ENCODE data around the gene ICA1.
A peak's percentile ranks its signal among the peaks of the same experiment; 100 is the strongest.

The ICA1 gene

GRCh38 chr7:8157296-8157695 lies 104.7 kb downstream of the ICA1 start:
- DNase-seq, result no peak

DNA sequence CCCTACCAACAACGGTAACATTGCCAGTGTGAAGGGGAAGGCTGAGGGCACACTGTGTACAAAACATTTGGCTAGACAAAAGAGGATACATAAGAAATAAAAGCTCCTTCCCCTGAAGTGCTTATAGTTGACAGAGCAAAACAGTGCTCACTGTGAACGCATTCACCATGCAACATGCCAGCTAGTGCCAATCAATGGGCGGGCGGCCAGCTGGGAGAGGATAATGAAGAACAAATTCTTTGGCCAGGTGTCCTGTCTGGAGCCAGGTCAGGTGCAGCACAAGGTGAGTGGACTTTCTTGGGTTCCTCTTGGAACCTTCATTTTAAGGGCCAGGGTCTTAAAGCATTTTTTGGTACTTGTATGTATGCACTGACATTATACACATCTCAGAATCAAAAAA lies 106.1 kb downstream of the ICA1 start:
- no peak for DNase-seq

DNA sequence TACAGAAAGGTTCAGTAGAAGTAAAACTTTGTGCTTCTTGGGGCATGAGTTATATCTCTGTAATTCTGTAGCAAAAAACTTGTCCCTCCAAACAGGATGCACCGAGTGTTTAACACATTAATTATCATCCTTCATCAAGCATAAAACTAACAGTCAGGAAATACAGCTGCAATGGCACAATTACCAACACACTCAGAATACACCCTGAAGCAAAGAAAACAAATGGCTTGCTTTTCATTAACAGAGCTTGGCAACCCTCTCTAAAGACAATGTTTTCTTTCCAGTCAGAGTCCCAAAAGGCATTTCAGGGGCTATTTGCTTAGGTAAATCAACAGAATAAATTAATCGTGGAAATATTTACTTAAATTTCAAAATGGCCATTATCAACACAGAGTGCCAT lies 107.7 kb downstream of the ICA1 start:
- no peak for DNase-seq

DNA sequence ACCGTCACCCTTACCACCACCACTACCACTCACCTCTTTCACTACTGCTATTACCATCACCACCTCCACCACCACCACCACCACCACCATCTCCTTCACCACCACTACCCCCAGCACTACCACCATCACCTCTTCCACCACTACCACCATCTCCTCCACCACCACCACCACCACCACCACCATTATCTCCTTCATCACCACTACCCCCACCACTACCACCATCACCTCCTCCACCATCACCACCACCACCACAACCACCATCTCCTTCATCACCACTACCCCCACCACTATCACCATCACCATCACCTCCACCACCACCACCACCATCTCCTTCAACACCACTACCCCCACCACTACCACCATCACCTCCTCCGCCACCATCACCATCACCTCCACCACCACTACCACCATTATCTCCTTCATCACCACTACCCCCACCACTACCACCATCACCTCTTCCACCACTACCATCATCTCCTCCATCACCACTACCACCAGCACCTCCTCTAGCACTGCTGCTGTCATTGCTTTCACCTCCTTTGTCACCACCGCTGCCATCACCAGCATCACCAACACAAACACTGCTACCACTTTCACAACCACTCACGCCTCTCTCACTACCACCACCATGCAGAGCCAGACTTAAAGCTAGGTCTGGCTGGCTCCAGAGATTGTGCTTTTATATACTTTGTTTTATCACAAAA lies 109.3 kb downstream of the ICA1 start:
- no peak for DNase-seq

DNA sequence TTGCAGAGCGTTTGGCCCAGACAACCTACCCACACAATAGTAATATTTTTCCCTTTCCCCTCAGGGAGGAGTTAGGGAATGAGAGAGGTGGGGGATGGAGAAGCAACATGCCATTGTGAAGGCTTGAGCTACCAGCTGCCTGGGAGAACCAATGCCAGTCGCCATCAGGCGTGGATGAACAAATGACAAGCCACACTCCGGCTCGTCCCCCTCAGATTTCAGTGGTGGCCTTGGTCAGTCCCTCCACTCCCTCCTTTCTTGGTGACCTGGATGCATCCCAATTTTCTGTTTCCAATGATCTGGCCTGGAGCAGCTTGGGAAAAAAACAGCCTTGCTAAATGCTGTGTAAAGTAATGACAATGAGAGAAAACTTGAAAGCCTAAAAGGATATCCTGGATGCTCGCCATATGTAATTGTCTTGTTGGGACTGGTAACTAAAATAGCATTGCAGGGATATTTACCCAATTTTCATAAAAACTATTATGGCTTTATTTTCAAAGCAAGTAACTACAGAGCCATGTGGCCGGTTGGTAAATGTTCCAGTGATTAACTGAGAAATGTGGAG lies 110.7 kb downstream of the ICA1 start:
- DNase-seq, result no peak

- DNase-seq, result no peak
Measured at GRCh38 chr7:8149222-8149621, 112.7 kb downstream of the ICA1 start.

DNA sequence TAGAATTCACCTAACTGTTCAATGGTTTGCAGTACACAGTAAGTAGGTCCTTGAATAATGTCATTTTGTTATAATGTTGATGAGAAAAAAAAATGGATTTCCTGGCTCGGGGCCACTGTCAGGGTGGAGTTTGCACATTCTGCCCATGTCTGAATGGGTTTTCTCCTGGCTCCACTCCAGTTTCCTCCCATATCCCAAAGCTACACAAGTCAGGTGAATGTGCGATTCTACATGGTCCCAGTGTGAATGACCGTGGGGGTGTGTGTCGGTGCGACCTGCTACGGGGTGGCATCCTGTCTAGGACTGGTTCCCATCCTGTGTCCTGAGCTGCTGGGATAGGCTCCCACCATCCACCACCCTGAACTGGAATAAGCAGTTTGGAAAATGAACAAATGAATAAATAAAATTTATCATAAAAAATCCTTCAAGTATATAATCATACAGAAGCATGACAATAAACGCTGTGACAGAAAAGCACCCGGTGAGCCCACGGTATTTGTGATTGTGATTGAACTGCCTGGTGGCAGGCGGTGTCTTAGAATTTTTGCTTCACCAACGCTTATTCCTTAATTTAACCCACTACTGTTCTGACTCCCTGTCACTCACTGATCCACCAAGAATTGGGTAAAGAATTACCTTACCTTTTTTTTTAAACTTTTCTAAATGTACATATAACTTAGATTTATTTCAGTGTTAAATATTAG lies 114.1 kb downstream of the ICA1 start:
- no peak for DNase-seq

GRCh38 chr7:8146788-8147413 lies 115.1 kb downstream of the ICA1 start:
- DNase-seq, result no peak

DNA sequence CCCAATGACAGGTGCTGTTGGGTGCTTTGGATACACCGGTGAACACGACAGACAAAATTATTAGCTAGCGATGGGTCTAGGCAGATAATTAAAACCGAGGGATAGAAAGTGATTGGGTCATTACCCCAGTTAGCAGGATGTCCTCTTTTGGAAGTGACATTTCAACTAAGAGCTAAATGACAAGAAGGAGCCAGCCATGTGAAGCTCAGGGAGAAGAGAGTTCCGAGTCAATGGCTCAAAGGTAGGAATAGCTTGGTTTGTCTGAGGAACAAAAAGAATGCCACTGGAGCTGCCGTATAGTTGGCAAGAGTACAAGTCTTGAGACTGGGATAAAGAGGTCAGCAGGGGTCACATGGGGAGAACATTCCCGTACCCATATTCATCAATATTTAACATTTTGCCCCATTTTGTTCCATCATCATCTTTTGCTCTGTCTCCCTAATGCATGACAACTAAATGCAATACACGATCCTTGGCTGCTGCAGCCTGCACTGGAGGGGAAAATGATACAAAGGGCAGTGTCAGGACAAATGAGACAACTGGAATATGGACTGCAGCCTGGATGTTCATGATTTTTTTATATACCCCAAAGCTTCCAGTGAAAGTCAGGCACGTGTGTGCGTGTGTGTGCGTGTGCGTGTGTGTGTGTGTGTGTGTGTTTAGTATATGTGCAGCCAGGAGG lies 115.7 kb downstream of the ICA1 start:
- no peak for DNase-seq

DNA sequence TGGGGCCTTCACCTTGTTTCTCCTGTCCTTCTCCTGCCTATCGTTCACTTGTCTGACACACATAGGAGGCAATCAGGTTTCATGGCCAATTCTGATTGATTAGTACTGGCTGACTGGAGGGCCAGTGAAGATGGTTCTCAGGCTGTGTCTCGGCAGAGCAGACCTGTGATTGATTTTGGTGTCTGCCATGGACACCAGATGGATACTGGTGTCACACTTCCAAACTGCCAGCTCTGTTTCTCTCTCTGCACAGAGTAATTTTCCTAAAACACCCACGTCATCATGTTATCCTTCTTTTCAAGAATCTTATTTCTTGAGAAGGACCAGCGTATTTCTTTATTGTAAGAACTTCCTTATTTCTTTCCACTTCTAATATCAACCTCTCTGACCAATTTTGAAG lies 117.1 kb downstream of the ICA1 start:
- DNase-seq, result no peak

- DNase-seq, result no peak
Measured at GRCh38 chr7:8143151-8143874, 118.7 kb downstream of the ICA1 start.

DNA sequence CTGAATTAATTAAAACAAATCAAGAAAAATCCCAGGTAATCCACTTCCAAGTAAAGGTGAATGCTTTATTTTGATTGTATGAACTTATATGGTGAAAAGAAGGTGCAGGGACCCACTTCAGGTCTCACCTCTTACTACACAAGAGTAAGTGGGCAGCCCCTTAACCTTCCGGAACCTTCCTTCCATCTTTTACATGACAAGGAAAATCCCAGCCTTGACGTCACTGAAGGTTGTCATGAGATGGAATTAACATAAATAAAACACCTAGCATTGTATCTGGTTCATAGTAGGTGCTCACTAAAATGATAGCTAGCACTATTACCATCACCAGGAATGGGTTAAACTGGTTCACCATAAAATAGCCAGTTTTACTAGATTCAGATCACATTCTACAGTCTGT lies 119.5 kb downstream of the ICA1 start:
- no peak for DNase-seq

GRCh38 chr7:8141070-8141469 lies 120.9 kb downstream of the ICA1 start:
- no peak for DNase-seq

- no peak for DNase-seq
Measured at GRCh38 chr7:8136051-8136730, 125.8 kb downstream of the ICA1 start.

DNA sequence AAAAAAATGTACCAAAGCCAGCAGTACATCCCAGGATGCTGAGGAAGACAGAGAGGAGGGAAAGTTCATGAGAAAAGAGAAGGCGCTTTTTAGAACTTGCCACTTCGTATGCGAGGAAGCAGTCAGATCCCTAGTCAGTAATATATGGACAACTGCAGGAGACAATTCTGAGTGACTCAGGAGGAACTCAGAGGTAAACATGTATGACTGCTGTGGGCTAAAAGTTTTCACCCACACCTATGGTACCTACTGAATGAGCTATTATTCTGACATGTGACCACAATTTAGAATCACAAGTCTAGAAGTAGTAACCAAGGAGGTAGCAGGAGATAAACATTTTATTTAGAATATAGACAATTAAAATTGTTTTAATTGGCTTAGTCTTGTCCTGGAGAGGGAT lies 126.5 kb downstream of the ICA1 start:
- no peak for DNase-seq

GRCh38 chr7:8134089-8134733 lies 127.8 kb downstream of the ICA1 start:
- no peak for DNase-seq

GRCh38 chr7:8133188-8133848 lies 128.6 kb downstream of the ICA1 start:
- DNase-seq, result no peak

- DNase-seq, result peak; percentile 37
Measured at GRCh38 chr7:8131694-8132605, 130.0 kb downstream of the ICA1 start.

DNA sequence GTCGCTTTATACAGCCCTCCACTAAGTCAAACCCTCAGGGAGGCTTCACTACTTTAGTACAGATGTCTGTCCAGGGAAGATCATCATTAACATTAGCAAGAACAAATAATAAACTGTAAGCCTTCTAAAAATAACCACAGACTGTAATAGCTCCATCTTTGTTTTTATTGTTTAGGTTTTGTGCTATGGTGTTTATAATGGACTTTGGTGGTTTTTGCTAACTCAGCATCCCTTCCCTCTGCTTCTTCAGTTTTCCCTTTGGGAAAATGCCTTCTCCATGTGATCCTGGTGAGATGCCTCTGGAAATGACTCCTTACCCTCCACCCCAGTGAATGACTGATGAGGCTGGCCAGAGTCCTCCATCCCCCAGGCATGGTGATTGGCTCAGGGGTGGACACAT lies 131.3 kb downstream of the ICA1 start:
- no peak for DNase-seq

GRCh38 chr7:8129318-8129659 lies 132.7 kb downstream of the ICA1 start:
- no peak for DNase-seq

Measured in activated effector memory CD4-positive, alpha-beta T cell treated with Interleukin-2 at 50 U/mL for 16 hours (primary cell).